GM21717 (cell line): ENCODE data around the gene NEK6.

Experiments
- ATAC-seq: cut with Tn5 transposase; IDR thresholded peaks from one replicate; pipeline ENCODE4 v1.9.1; 2021; ENCODE audit warnings: mild to moderate bottlenecking, moderate library complexity; ENCODE audit not compliant: unreplicated experiment

Gene NEK6

GRCh38 chr9:124350494-124351263 lies 92.9 kb downstream of the NEK6 start:
- no peak for ATAC-seq

GRCh38 chr9:124351672-124352468 lies 94.1 kb downstream of the NEK6 start:
- ATAC-seq, result no peak

- no peak for ATAC-seq
Measured at GRCh38 chr9:124352616-124353015, 94.9 kb downstream of the NEK6 start.

- ATAC-seq, result no peak
Measured at GRCh38 chr9:124353166-124353768, 95.5 kb downstream of the NEK6 start.

- ATAC-seq, result no peak
Measured at GRCh38 chr9:124353811-124354274, 96.1 kb downstream of the NEK6 start.

GRCh38 chr9:124354346-124355038 lies 96.7 kb downstream of the NEK6 start:
- ATAC-seq, result no peak

- no peak for ATAC-seq
Measured at GRCh38 chr9:124355039-124355940, 97.5 kb downstream of the NEK6 start.

GRCh38 chr9:124355941-124356744 lies 98.4 kb downstream of the NEK6 start:
- no peak for ATAC-seq

- ATAC-seq, result no peak
Measured at GRCh38 chr9:124356745-124357390, 99.1 kb downstream of the NEK6 start.

- no peak for ATAC-seq
Measured at GRCh38 chr9:124357721-124358361, 100.1 kb downstream of the NEK6 start.

GRCh38 chr9:124358631-124359030 lies 100.9 kb downstream of the NEK6 start:
- ATAC-seq, result no peak

- no peak for ATAC-seq
Measured at GRCh38 chr9:124359426-124359825, 101.7 kb downstream of the NEK6 start.

- no peak for ATAC-seq
Measured at GRCh38 chr9:124359855-124360678, 102.3 kb downstream of the NEK6 start.

GRCh38 chr9:124361128-124361527 lies 103.4 kb downstream of the NEK6 start:
- ATAC-seq, result no peak

- ATAC-seq, result no peak
Measured at GRCh38 chr9:124363326-124364096, 105.8 kb downstream of the NEK6 start.

- ATAC-seq, result no peak
Measured at GRCh38 chr9:124364141-124364540, 106.4 kb downstream of the NEK6 start.

- ATAC-seq, result no peak
Measured at GRCh38 chr9:124365036-124365435, 107.3 kb downstream of the NEK6 start.
